Epithelial cell of proximal tubule (primary cell): ENCODE data around the gene CLASP1. TPM values are rescaled to one million over a fixed set of nuclear protein-coding genes. Genes with fewer than 3 reads are reported as not detected.
"Not testable (repeated sequence)": the region's sequence is repeated elsewhere in the genome, so short reads cannot be mapped to it uniquely, and the experiment has no call there.

Source experiments
- DNase-seq: peaks from one replicate; pipeline ENCODE4 v3.0.0-alpha.2; 2011; ENCODE audit warnings: low read depth
- H3K4me3 ChIP-seq: 2 replicates; pipeline ENCODE4 v1.5.1; 2011; ENCODE audit warnings: low read depth, mild to moderate bottlenecking, low read length
- total RNA-seq: library from RNA; depleted of rRNA; stranded (reverse); fragments of >200 nt; gene quantifications from 2 replicates; pipeline ENCODE4 v1.2.3, GENCODE V29; 2015
- TF ChIP-seq, protein P1 (sequence below): conservative IDR thresholded peaks from 2 replicates; pipeline ENCODE4 v1.5.1; 2012; ENCODE audit warnings: low read depth, mild to moderate bottlenecking, low read length

Gene CLASP1
- total RNA-seq, 1 donor from 2014 or later, result 35.0 TPM

DNA sequence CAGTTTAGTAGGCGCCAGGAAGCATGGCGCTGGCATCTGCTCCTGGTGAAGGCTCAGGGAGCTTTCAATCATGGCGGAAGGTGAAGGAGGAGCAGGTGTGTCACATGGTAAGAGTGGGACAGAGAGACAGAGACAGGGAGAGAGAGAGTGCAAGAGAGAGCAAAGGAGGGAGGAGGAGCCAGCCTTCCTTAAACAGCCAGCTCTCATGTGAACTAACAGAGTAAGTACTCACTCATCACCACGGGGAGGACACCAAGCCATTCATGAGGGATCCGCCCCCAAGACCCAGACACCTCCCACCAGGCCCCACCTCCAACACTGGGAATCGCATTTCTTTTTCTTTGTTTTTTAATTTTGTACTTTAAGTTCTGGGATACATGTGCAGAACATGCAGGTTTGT lies 40.8 kb upstream of the CLASP1 start:
- DNase-seq, result no peak
- H3K4me3 ChIP-seq, result no peak overlapping the region
- TF ChIP-seq, protein P1, sequence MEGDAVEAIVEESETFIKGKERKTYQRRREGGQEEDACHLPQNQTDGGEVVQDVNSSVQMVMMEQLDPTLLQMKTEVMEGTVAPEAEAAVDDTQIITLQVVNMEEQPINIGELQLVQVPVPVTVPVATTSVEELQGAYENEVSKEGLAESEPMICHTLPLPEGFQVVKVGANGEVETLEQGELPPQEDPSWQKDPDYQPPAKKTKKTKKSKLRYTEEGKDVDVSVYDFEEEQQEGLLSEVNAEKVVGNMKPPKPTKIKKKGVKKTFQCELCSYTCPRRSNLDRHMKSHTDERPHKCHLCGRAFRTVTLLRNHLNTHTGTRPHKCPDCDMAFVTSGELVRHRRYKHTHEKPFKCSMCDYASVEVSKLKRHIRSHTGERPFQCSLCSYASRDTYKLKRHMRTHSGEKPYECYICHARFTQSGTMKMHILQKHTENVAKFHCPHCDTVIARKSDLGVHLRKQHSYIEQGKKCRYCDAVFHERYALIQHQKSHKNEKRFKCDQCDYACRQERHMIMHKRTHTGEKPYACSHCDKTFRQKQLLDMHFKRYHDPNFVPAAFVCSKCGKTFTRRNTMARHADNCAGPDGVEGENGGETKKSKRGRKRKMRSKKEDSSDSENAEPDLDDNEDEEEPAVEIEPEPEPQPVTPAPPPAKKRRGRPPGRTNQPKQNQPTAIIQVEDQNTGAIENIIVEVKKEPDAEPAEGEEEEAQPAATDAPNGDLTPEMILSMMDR, result no peak

- DNase-seq, result no peak
- TF ChIP-seq, protein P1, result peak; percentile 52
Measured at GRCh38 chr2:121689356-121689755, 40.1 kb upstream of the CLASP1 start.

DNA sequence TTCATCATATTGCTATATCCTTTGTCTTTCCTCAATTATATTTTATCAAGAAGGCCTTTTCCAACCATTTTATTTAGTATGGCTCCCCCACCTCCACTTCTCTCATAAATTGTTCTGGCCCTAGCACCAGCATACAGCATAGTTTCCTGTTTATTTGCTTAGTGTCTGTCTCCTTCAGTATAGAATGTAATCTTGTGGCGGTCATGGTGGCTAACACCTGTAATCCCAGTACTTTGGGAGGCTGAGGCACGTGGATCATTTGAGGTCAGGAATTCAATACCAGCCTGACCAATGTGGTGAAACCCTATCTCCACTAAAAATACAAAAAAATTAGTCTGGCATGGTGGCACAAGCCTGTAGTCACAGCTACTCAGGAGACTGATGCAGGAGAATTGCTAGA lies 39.6 kb upstream of the CLASP1 start:
- DNase-seq, result no peak
- TF ChIP-seq, protein P1, result no peak
- no peak overlapping the region for H3K4me3 ChIP-seq

More at GRCh38 chr2:121689356-121689755, 40.1 kb upstream of the CLASP1 start:
- no peak overlapping the region for H3K4me3 ChIP-seq

GRCh38 chr2:121686902-121687301 lies 37.6 kb upstream of the CLASP1 start:
- H3K4me3 ChIP-seq, result no peak overlapping the region
- TF ChIP-seq, protein P1, result no peak
- DNase-seq, result no peak

DNA sequence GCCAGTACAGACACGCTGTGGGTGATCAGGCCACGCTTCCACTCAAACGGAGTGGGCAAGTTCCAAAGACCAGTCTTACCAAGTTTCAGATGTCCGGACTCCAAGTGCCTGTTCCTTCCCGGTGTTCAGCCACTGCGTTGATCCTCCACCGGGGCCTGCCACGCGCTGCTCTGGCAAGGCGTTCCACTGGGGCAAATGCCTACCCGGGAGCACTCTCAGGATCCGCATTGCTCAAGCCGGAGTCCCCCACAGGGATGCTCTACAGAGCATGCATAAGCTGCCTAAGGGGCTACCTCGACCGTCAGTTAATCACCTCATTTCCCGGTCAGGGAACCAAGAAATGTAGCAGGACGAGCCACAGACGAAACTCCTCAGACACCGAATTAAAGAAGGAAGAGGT lies 37.0 kb upstream of the CLASP1 start:
- no peak overlapping the region for H3K4me3 ChIP-seq
- DNase-seq, result no peak
- TF ChIP-seq, protein P1, result no peak

DNA sequence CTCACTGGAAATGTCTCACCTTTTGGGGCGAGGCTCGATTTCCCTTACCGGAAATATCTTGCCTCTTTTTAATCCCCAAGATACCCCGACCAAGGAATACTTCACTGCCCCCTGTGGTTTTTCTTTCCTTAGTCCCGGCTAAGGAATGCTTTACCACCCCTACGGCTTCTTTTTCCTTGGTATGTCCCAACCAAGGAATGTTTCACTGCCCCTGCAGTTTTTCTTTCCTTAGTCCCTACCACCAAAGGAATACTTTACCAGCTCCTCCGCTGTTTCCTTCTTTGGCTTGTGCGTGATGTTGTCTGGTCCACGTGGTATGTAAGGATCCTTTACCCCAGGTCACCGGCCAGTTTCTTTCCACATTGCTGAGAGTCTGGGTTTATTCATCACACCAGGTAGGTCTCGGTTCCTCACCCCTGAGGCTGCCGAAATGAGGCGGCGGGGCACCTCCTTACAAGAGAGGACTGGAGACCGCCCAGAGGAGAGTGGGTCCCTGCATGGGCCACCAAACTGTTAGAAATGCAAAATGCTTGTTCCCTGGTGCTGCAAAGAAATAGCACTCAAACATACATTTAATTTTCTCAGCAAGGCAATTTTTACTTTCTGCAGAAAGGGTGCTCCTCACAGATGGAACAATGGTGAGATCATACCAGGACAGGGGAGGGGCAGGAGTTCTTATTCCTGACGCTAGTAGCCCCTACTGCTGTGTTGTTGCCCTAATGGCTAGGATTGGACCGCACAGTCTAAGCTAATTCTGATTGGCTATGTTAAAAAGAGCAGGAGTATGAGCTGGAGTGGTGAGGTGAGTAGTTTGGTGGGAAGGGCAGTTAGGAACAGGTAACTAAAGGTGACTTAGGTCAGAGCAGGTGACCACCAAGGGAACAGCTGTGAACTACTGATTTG lies 33.4 kb upstream of the CLASP1 start:
- H3K4me3 ChIP-seq, result no peak overlapping the region
- TF ChIP-seq, protein P1, result no peak
- DNase-seq, result no peak

- no peak for DNase-seq
- TF ChIP-seq, protein P1, result no peak
- H3K4me3 ChIP-seq, result no peak overlapping the region
Measured at GRCh38 chr2:121677855-121678254, 28.6 kb upstream of the CLASP1 start.

- not testable (repeated sequence) for DNase-seq, H3K4me3 ChIP-seq
Measured at GRCh38 chr2:121671621-121672020, 22.4 kb upstream of the CLASP1 start.
